HG03045 (cell line): ENCODE measurements around the gene SYT2.

Source experiments
- ATAC-seq: cut with Tn5 transposase; IDR thresholded peaks from one replicate; pipeline ENCODE4 v1.9.1; 2021; ENCODE audit warnings: mild to moderate bottlenecking, moderate library complexity; ENCODE audit not compliant: unreplicated experiment

SYT2 gene

GRCh38 chr1:202680586-202681352, 29.5 kb downstream of the SYT2 start:
- ATAC-seq = no peak

- ATAC-seq = no peak
These were observed 30.7 kb downstream of the SYT2 start for GRCh38 chr1:202679406-202680177.

- ATAC-seq = no peak
These were observed 32.8 kb downstream of the SYT2 start for GRCh38 chr1:202677433-202677832.

- no peak for ATAC-seq
These were observed 36.7 kb downstream of the SYT2 start for GRCh38 chr1:202673531-202673930.

GRCh38 chr1:202671399-202671798, 38.9 kb downstream of the SYT2 start:
- ATAC-seq = no peak

GRCh38 chr1:202665417-202665816, 44.8 kb downstream of the SYT2 start:
- no peak for ATAC-seq

GRCh38 chr1:202664083-202664482, 46.2 kb downstream of the SYT2 start:
- ATAC-seq = no peak

GRCh38 chr1:202663131-202663530, 47.1 kb downstream of the SYT2 start:
- ATAC-seq = no peak

GRCh38 chr1:202662081-202662480, 48.2 kb downstream of the SYT2 start:
- no peak for ATAC-seq

- no peak for ATAC-seq
These were observed 49.0 kb downstream of the SYT2 start for GRCh38 chr1:202661136-202661845.

GRCh38 chr1:202659974-202660373, 50.3 kb downstream of the SYT2 start:
- no peak for ATAC-seq

- no peak for ATAC-seq
These were observed 50.7 kb downstream of the SYT2 start for GRCh38 chr1:202659541-202659940.

- ATAC-seq = no peak
These were observed 51.5 kb downstream of the SYT2 start for GRCh38 chr1:202658769-202659168.

- ATAC-seq = no peak
These were observed 51.9 kb downstream of the SYT2 start for GRCh38 chr1:202658251-202658759.

- ATAC-seq = no peak
These were observed 53.2 kb downstream of the SYT2 start for GRCh38 chr1:202656951-202657646.

- ATAC-seq = no peak
These were observed 54.2 kb downstream of the SYT2 start for GRCh38 chr1:202656057-202656456.

- no peak for ATAC-seq
These were observed 56.2 kb downstream of the SYT2 start for GRCh38 chr1:202654079-202654478.

GRCh38 chr1:202649553-202650392, 60.5 kb downstream of the SYT2 start:
- ATAC-seq = no peak

GRCh38 chr1:202648605-202649226, 61.5 kb downstream of the SYT2 start:
- ATAC-seq = no peak

- ATAC-seq = no peak
These were observed 65.2 kb downstream of the SYT2 start for GRCh38 chr1:202645097-202645476.
